K562 (cell line): ENCODE results near the gene SPTLC3. TPM values are rescaled to one million over a fixed set of nuclear protein-coding genes. Genes with fewer than 3 reads are reported as not detected.

ENCODE experiments used
- ATAC-seq: fragments of 200-7000 bp; cut with Tn5 transposase; 3 replicates; pipeline ENCODE4 v1.9.1; 2020; ENCODE audit warnings: moderate library complexity
- BruUV-seq: library from RNA; stranded (reverse); fragments of 400-500 nt; replicated peaks from 2 replicates; lab custom pipeline; 2021; lab: Mats Ljungman, UMichigan
- CTCF ChIA-PET: fragments of 300-600 bp; formaldehyde crosslinking; extraction: SDS; loops from one replicate; lab custom pipeline; 2021; ENCODE audit warnings: low intra/inter-chr PET ratio; lab: Yijun Ruan, JAX
- POLR2A ChIA-PET: fragments of 300-600, 350-650 bp; sonication (Branson Sonifier 250); formaldehyde crosslinking; extraction: SDS; loops from one replicate; lab custom pipeline; 2021; ENCODE audit warnings: antibody characterized with exemption, inconsistent platforms; lab: Yijun Ruan, JAX
- DNase-seq, 4 experiments: peaks; one replicate each; pipeline versions ENCODE4 v3.0.0 to v3.0.0-alpha.2; 2011 to 2018; ENCODE audit warnings: low spot score in 3 of 4, mixed read lengths in 3 of 4; ENCODE audit errors: extremely low read depth in 1 of 4
- FAIRE-seq: peaks from 2 replicates; lab custom pipeline; 2011; peaks lifted over from hg19 to GRCh38; lab: Jason Lieb, UNC
- H2AFZ ChIP-seq: 2 replicates; pipeline ENCODE4 v1.6.0; 2011; ENCODE audit warnings: low read depth, low read length, control low read depth, inconsistent platforms
- H3K27ac ChIP-seq: fragments of 200-600 bp; 3 replicates; pipeline ENCODE4 v1.8.0; 2011; ENCODE audit warnings: low read depth, mild to moderate bottlenecking, control low read depth, inconsistent platforms, low read length, moderate library complexity, mixed read lengths; ENCODE audit errors: extremely low read depth
- H3K27me3 ChIP-seq, 2 experiments: fragments of 300-600 bp in 1 of 2; 2 replicates in 1 of 2; 3 replicates in 1 of 2; pipeline versions ENCODE4 v1.6.0 to v1.8.0; 2011; ENCODE audit warnings: inconsistent platforms in 2 of 2, low read length in 2 of 2, mild to moderate bottlenecking in 1 of 2, mixed read lengths in 1 of 2, moderate library complexity in 1 of 2; ENCODE audit not compliant: control insufficient read depth in 2 of 2, insufficient read depth in 2 of 2
- H3K36me3 ChIP-seq: fragments of 300-600 bp; 3 replicates; pipeline ENCODE4 v1.8.0; 2011; ENCODE audit warnings: mild to moderate bottlenecking, low read length, inconsistent platforms; ENCODE audit not compliant: control insufficient read depth, insufficient read depth
- H3K4me1 ChIP-seq, 2 experiments: fragments of 200-600 bp in 1 of 2; replicated peaks in 1 of 2; 2 replicates in 1 of 2; 3 replicates in 1 of 2; pipeline versions ENCODE4 v1.5.1 to v1.8.0; 2011; ENCODE audit warnings: inconsistent platforms in 2 of 2, low read length in 2 of 2, mild to moderate bottlenecking in 1 of 2, mixed read lengths in 1 of 2, moderate library complexity in 1 of 2; ENCODE audit not compliant: control insufficient read depth in 2 of 2, insufficient read depth in 2 of 2
- H3K4me2 ChIP-seq: 2 replicates; pipeline ENCODE4 v1.6.1; 2011; ENCODE audit warnings: low read length, control low read depth, inconsistent platforms, mixed read lengths; ENCODE audit not compliant: insufficient read depth
- H3K4me3 ChIP-seq: fragments of 200-600 bp; sonication (generic), shearing (Covaris generic); 2 replicates; pipeline ENCODE4 v1.5.1; 2016; ENCODE audit warnings: control low read depth, inconsistent platforms
- H3K79me2 ChIP-seq: fragments of 200-600 bp; 3 replicates; pipeline ENCODE4 v1.8.0; 2011; ENCODE audit warnings: low read length, inconsistent platforms; ENCODE audit not compliant: control insufficient read depth, insufficient read depth
- H3K9ac ChIP-seq, 2 experiments: 2 replicates each; pipeline versions ENCODE4 v1.6.0 to v1.6.1; 2011; ENCODE audit warnings: low read depth in 2 of 2, low read length in 2 of 2, control low read depth in 1 of 2, inconsistent platforms in 1 of 2, mild to moderate bottlenecking in 1 of 2, mixed read lengths in 1 of 2; ENCODE audit not compliant: insufficient read depth in 1 of 2
- H3K9me1 ChIP-seq: one replicate; pipeline ENCODE4 v1.6.0; 2011; ENCODE audit warnings: inconsistent platforms, mild to moderate bottlenecking, low read length, moderate library complexity; ENCODE audit not compliant: control insufficient read depth, insufficient read depth
- H3K9me3 ChIP-seq: replicated peaks from 2 replicates; pipeline ENCODE4 v1.5.1; 2011; ENCODE audit warnings: low read depth, low read length, inconsistent platforms; ENCODE audit not compliant: control insufficient read depth, insufficient read depth
- H4K20me1 ChIP-seq: replicated peaks from 2 replicates; pipeline ENCODE4 v1.6.1; 2011; ENCODE audit warnings: low read length, inconsistent platforms, mixed read lengths; ENCODE audit not compliant: control insufficient read depth, insufficient read depth
- ARID2 ChIP-seq: fragments of 450-650 bp; IDR thresholded peaks from 2 replicates; pipeline ENCODE4 v1.6.1; 2017; ENCODE audit warnings: antibody characterized with exemption, mild to moderate bottlenecking
- CHD2 ChIP-seq: IDR thresholded peaks from 2 replicates; pipeline ENCODE4 v1.6.1; 2011; ENCODE audit warnings: low read depth, low read length
- DIDO1 ChIP-seq: fragments of 450-650 bp; IDR thresholded peaks from 2 replicates; pipeline ENCODE4 v1.6.1; 2016; ENCODE audit warnings: low read depth, missing biosample characterization, missing genetic modification characterization
- HIVEP1 ChIP-seq: fragments of 250-450 bp; sonication (Bioruptor Pico); IDR thresholded peaks from 2 replicates; pipeline ENCODE4 v1.4.0; 2020; ENCODE audit warnings: mild to moderate bottlenecking
- IFI16 ChIP-seq: fragments of 250-450 bp; sonication (Bioruptor Pico); IDR thresholded peaks from 2 replicates; pipeline ENCODE4 v2.1.2; 2022; ENCODE audit warnings: mild to moderate bottlenecking, inconsistent platforms
- KDM2B ChIP-seq: fragments of 250-450 bp; sonication (Bioruptor Pico); IDR thresholded peaks from 2 replicates; pipeline ENCODE4 v1.8.0; 2021; ENCODE audit warnings: mild to moderate bottlenecking, moderate library complexity
- MCM5 ChIP-seq: fragments of 450-650 bp; IDR thresholded peaks from 2 replicates; pipeline ENCODE4 v1.6.1; 2016; ENCODE audit warnings: low read depth
- MED1 ChIP-seq: sonication (generic); formaldehyde crosslinking; IDR thresholded peaks from 2 replicates; pipeline ENCODE4 v1.8.1; 2023; ENCODE audit warnings: missing genetic modification reagents, borderline replicate concordance
- MXI1 ChIP-seq: IDR thresholded peaks from 2 replicates; pipeline ENCODE4 v1.6.1; 2011; ENCODE audit warnings: low read depth, mild to moderate bottlenecking, improper control_type of control experiment, low read length
- TAF9B ChIP-seq: fragments of 450-650 bp; IDR thresholded peaks from 2 replicates; pipeline ENCODE4 v1.6.1; 2018; ENCODE audit warnings: mild to moderate bottlenecking; ENCODE audit not compliant: partially characterized antibody
- TGIF2 ChIP-seq: sonication (generic); formaldehyde crosslinking; IDR thresholded peaks from 2 replicates; pipeline ENCODE4 v1.8.1; 2022; ENCODE audit warnings: mild to moderate bottlenecking, missing genetic modification reagents, moderate library complexity
- ZNF316 ChIP-seq: fragments of 450-650 bp; IDR thresholded peaks from 2 replicates; pipeline ENCODE4 v1.6.1; 2016
- ZNF76 ChIP-seq: fragments of 250-450 bp; sonication (Bioruptor Pico); IDR thresholded peaks from 2 replicates; pipeline ENCODE4 v1.4.0; 2020; ENCODE audit warnings: mild to moderate bottlenecking, moderate library complexity, borderline replicate concordance
- WGBS: fragments of 100-300 bp; shearing (Covaris generic); methylation state at CpG from one replicate; pipeline ENCODE4 v1.1.6; 2016; ENCODE audit warnings: low coverage, mixed read lengths; ENCODE audit not compliant: insufficient coverage; ENCODE audit errors: missing lambda C conversion rate; 5-methylcytosine and 5-hydroxymethylcytosine counted together
- in situ Hi-C: fragments of 300-500 bp; cut with MboI; formaldehyde crosslinking; loops from 4 replicates; pipeline ENCODE4 v1.15.0; 2018; ENCODE audit warnings: inconsistent platforms, mixed read lengths
- intact Hi-C: fragments of 100-400 bp; cut with micrococcal nuclease; formaldehyde crosslinking; loops from 2 replicates; pipeline ENCODE4 v1.14.2; 2022
- polyA plus RNA-seq, 8 experiments: library from polyadenylated mRNA; depleted of rRNA in 4 of 8; stranded (reverse) in 5 of 8; unstranded in 3 of 8; fragments of >200 nt; fragmentation: Nextera tagmentation in 2 of 8; fragmentation: Illumina TruSeq in 1 of 8; extraction: Ambion mirVana in 2 of 8; extraction: Trizol in 1 of 8; gene quantifications; 2 replicates each; pipeline versions ENCODE4 v1.2.1 to v1.2.3, GENCODE V29; 2011 to 2014; ENCODE audit warnings: inconsistent platforms in 1 of 8, missing spikeins in 1 of 8
- total RNA-seq, 7 experiments: library from RNA; depleted of rRNA in 6 of 7; stranded (reverse); fragments of >200 nt in 6 of 7; fragmentation: Illumina TruSeq in 2 of 7; extraction: Trizol in 2 of 7; gene quantifications; 2 replicates each; pipeline versions ENCODE4 v1.2.1 to v1.2.3, GENCODE V29; 2011 to 2021; ENCODE audit warnings: low replicate concordance in 1 of 7
- TF ChIP-seq, protein P1 (sequence below): IDR thresholded peaks from 2 replicates; pipeline ENCODE4 v1.6.1; 2016; ENCODE audit warnings: missing genetic modification characterization, missing compliant biosample characterization
- TF ChIP-seq, protein P2 (sequence below): fragments of 250-450 bp; sonication (Bioruptor Pico); IDR thresholded peaks from 2 replicates; pipeline ENCODE4 v1.9.0; 2021; ENCODE audit warnings: mild to moderate bottlenecking, inconsistent platforms
- TF ChIP-seq, protein P3 (sequence below): sonication (generic); formaldehyde crosslinking; IDR thresholded peaks from 2 replicates; pipeline ENCODE4 v1.8.1; 2022; ENCODE audit warnings: missing genetic modification reagents

SPTLC3 gene
- total and polyA plus RNA-seq, 9 of the 15 experiments (the other 6 are each of a cell fraction or from before 2014, with no cell fraction given), result not detected

DNA sequence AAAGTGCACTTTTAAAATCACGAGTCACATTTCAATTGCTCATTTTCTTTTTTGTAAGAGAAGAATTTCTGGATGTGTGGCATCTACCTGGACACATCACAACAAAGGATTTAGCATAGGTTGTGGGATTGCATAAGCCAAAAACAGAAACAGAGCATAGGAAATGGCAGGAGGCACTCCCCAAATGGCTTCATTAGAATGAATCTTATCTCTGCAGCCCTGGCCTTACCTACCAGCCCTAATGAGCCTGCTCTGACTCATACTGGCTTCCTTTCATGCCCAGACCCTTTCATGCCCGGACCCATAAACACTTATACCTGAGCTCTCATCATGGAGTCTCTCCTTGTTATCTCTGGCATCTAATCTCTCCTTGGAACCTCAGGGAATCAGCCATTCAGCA lies 23.9 kb upstream of the SPTLC3 start:
- TF ChIP-seq MCM5, result no peak
- no peak for TF ChIP-seq CHD2
- TF ChIP-seq DIDO1 (tag), result no peak
- TF ChIP-seq MED1 (CRISPR knock-in tag), result no peak
- TF ChIP-seq, protein P1, sequence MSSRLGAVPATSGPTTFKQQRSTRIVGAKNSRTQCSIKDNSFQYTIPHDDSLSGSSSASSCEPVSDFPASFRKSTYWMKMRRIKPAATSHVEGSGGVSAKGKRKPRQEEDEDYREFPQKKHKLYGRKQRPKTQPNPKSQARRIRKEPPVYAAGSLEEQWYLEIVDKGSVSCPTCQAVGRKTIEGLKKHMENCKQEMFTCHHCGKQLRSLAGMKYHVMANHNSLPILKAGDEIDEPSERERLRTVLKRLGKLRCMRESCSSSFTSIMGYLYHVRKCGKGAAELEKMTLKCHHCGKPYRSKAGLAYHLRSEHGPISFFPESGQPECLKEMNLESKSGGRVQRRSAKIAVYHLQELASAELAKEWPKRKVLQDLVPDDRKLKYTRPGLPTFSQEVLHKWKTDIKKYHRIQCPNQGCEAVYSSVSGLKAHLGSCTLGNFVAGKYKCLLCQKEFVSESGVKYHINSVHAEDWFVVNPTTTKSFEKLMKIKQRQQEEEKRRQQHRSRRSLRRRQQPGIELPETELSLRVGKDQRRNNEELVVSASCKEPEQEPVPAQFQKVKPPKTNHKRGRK (tag), result no peak
- no peak for TF ChIP-seq MXI1
- TF ChIP-seq ZNF76 (CRISPR knock-in tag), result no peak
- TF ChIP-seq, protein P2, sequence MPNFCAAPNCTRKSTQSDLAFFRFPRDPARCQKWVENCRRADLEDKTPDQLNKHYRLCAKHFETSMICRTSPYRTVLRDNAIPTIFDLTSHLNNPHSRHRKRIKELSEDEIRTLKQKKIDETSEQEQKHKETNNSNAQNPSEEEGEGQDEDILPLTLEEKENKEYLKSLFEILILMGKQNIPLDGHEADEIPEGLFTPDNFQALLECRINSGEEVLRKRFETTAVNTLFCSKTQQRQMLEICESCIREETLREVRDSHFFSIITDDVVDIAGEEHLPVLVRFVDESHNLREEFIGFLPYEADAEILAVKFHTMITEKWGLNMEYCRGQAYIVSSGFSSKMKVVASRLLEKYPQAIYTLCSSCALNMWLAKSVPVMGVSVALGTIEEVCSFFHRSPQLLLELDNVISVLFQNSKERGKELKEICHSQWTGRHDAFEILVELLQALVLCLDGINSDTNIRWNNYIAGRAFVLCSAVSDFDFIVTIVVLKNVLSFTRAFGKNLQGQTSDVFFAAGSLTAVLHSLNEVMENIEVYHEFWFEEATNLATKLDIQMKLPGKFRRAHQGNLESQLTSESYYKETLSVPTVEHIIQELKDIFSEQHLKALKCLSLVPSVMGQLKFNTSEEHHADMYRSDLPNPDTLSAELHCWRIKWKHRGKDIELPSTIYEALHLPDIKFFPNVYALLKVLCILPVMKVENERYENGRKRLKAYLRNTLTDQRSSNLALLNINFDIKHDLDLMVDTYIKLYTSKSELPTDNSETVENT (CRISPR knock-in tag), result no peak
- TF ChIP-seq KDM2B (CRISPR knock-in tag), result no peak
- TF ChIP-seq TGIF2 (CRISPR knock-in tag), result no peak
- no peak for TF ChIP-seq ARID2
- no peak for TF ChIP-seq TAF9B
- TF ChIP-seq, protein P3, sequence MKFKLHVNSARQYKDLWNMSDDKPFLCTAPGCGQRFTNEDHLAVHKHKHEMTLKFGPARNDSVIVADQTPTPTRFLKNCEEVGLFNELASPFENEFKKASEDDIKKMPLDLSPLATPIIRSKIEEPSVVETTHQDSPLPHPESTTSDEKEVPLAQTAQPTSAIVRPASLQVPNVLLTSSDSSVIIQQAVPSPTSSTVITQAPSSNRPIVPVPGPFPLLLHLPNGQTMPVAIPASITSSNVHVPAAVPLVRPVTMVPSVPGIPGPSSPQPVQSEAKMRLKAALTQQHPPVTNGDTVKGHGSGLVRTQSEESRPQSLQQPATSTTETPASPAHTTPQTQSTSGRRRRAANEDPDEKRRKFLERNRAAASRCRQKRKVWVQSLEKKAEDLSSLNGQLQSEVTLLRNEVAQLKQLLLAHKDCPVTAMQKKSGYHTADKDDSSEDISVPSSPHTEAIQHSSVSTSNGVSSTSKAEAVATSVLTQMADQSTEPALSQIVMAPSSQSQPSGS, result no peak
- no peak for TF ChIP-seq HIVEP1 (CRISPR knock-in tag)
- TF ChIP-seq IFI16, result no peak
- TF ChIP-seq ZNF316, result no peak
- TF ChIP-seq, all 486 proteins: peak for 0
- WGBS, result 0% methylated on average over 2 of the region's 2 CpGs
- DNase-seq, result no peak
- no peaks in the 10 kb centered on the region for H3K79me2 ChIP-seq
- H3K36me3 ChIP-seq, result no peaks in the 10 kb centered on the region
- H3K9me1 ChIP-seq, result no peaks in the 10 kb centered on the region
- ChIA-PET POLR2A (no interaction called here), CTCF (no interaction called here)
- no peaks in the 10 kb centered on the region for H3K27me3 ChIP-seq
- no peak overlapping the region for H3K9ac ChIP-seq
- no peaks in the 10 kb centered on the region for H4K20me1 ChIP-seq
- in situ Hi-C loops (no loop called here), intact Hi-C loops (no loop called here)
- ATAC-seq, result no peak
- H3K4me1 ChIP-seq, result no peaks in the 10 kb centered on the region
- no peaks in the 10 kb centered on the region for H3K9me3 ChIP-seq
- H3K4me3 ChIP-seq, result no peak overlapping the region
- no TSS peak for BruUV-seq
- no peak overlapping the region for H3K27ac ChIP-seq
- no peak for FAIRE-seq
- H3K4me2 ChIP-seq, result no peak overlapping the region
- no peak overlapping the region for H2AFZ ChIP-seq
